Astrocyte (in vitro differentiated cells and primary cell): ENCODE data around the gene HJURP.

Experiments used
- CTCF ChIP-seq: IDR thresholded peaks from 2 replicates; pipeline ENCODE4 v1.5.1; 2011; ENCODE audit warnings: low read depth, mild to moderate bottlenecking, inconsistent platforms, low read length, moderate library complexity; ENCODE audit not compliant: insufficient read depth
- EZH2 ChIP-seq: IDR thresholded peaks from 2 replicates; pipeline ENCODE4 v1.6.1; 2012; ENCODE audit warnings: mild to moderate bottlenecking, low read length, inconsistent platforms; ENCODE audit not compliant: insufficient read depth

GRCh38 chr2:233821709-233822100, 32.6 kb downstream of the HJURP start:
- no peak for TF ChIP-seq EZH2
- TF ChIP-seq CTCF, result no peak
